Measurements from ENCODE around the gene DNAJC7. TPM values are rescaled to one million over a fixed set of nuclear protein-coding genes. Genes with fewer than 3 reads are reported as not detected.

The DNAJC7 gene
- total RNA-seq, 1 donor from 2014 or later: 92.5 TPM

- Mint-ChIP-seq H3K4me3 (no peak overlapping the region), H3K27me3 (ENCODE audit: insufficient read depth, low read depth) (peaks cover 3% of the 10 kb centered on the region), H3K27ac (no peak overlapping the region), H3K36me3 (peaks cover 8% of the 10 kb centered on the region), H3K4me1 (peaks cover 16% of the 10 kb centered on the region), H3K9me3 (no peaks in the 10 kb centered on the region)
- Histone ChIP-seq H2AFZ (replicated peaks) (no peak overlapping the region), H3K79me2 (ENCODE audit: low read depth) (no peaks in the 10 kb centered on the region), H3K27me3 (no peaks in the 10 kb centered on the region), H3K4me1 (peaks cover 6% of the 10 kb centered on the region), H3K4me2 (no peak overlapping the region), H3F3A (ENCODE audit: low read depth) (peaks cover 6% of the 10 kb centered on the region), H3K36me3 (no peaks in the 10 kb centered on the region), H3K27ac (no peak overlapping the region), H3K9ac (no peak overlapping the region), H4K20me1 (ENCODE audit: low read depth) (no peaks in the 10 kb centered on the region), H3K4me3 (no peak overlapping the region), H3K9me3 (ENCODE audit: low read depth) (no peaks in the 10 kb centered on the region)
- TF ChIP-seq EZH2phosphoT487 (IDR thresholded peaks at IDR 0.05) (no peak), CTCF (IDR thresholded peaks at IDR 0.05) (no peak), EZH2 (IDR thresholded peaks at IDR 0.05) (no peak)
- no peak for DNase-seq (ENCODE audit: low spot score)
Observed at GRCh38 chr17:41956522-41956921, 60.7 kb downstream of the DNAJC7 start.

- no peaks in the 10 kb centered on the region for H4K20me1 ChIP-seq (ENCODE audit: low read depth)
- no peaks in the 10 kb centered on the region for H3K9me3 Mint-ChIP-seq
- H3K27ac Mint-ChIP-seq: no peak overlapping the region
- DNase-seq (ENCODE audit: low spot score): no peak
- H3K27ac ChIP-seq: no peak overlapping the region
- H3K4me3 Mint-ChIP-seq: no peak overlapping the region
- H3K79me2 ChIP-seq (ENCODE audit: low read depth): no peaks in the 10 kb centered on the region
- TF ChIP-seq EZH2phosphoT487 (IDR thresholded peaks at IDR 0.05) (no peak), CTCF (IDR thresholded peaks at IDR 0.05) (no peak), EZH2 (IDR thresholded peaks at IDR 0.05) (no peak)
- H3K4me1 ChIP-seq: no peaks in the 10 kb centered on the region
- H3K9ac ChIP-seq: no peak overlapping the region
- no peaks in the 10 kb centered on the region for H3K9me3 ChIP-seq (ENCODE audit: low read depth)
- no peaks in the 10 kb centered on the region for H3K27me3 Mint-ChIP-seq (ENCODE audit: insufficient read depth, low read depth)
- no peak overlapping the region for H3K4me3 ChIP-seq
- no peaks in the 10 kb centered on the region for H3K4me1 Mint-ChIP-seq
- H3K36me3 ChIP-seq: no peaks in the 10 kb centered on the region
- H2AFZ ChIP-seq (replicated peaks): no peak overlapping the region
- no peaks in the 10 kb centered on the region for H3K27me3 ChIP-seq
- H3F3A ChIP-seq (ENCODE audit: low read depth): no peaks in the 10 kb centered on the region
- H3K36me3 Mint-ChIP-seq: peaks cover 13% of the 10 kb centered on the region
- H3K4me2 ChIP-seq: no peak overlapping the region
Observed at GRCh38 chr17:41948762-41949460, 68.3 kb downstream of the DNAJC7 start.

- H3K4me1 Mint-ChIP-seq: peaks cover 8% of the 10 kb centered on the region
- H3K27me3 ChIP-seq: no peaks in the 10 kb centered on the region
- H3K36me3 Mint-ChIP-seq: peaks cover 10% of the 10 kb centered on the region
- no peaks in the 10 kb centered on the region for H3K79me2 ChIP-seq (ENCODE audit: low read depth)
- no peaks in the 10 kb centered on the region for H3K27me3 Mint-ChIP-seq (ENCODE audit: insufficient read depth, low read depth)
- H3F3A ChIP-seq (ENCODE audit: low read depth): no peaks in the 10 kb centered on the region
- no peak for DNase-seq (ENCODE audit: low spot score)
- no peaks in the 10 kb centered on the region for H3K4me1 ChIP-seq
- no peak overlapping the region for H3K4me3 Mint-ChIP-seq
- H3K9me3 ChIP-seq (ENCODE audit: low read depth): no peaks in the 10 kb centered on the region
- no peak overlapping the region for H3K27ac Mint-ChIP-seq
- no peaks in the 10 kb centered on the region for H3K9me3 Mint-ChIP-seq
- no peak overlapping the region for H2AFZ ChIP-seq (replicated peaks)
- H3K4me2 ChIP-seq: no peak overlapping the region
- TF ChIP-seq CTCF (IDR thresholded peaks at IDR 0.05): no peak
- TF ChIP-seq EZH2phosphoT487 (IDR thresholded peaks at IDR 0.05): no peak
- no peak for TF ChIP-seq EZH2 (IDR thresholded peaks at IDR 0.05)
- no peaks in the 10 kb centered on the region for H3K36me3 ChIP-seq
- H3K4me3 ChIP-seq: no peak overlapping the region
- H3K27ac ChIP-seq: no peak overlapping the region
- no peaks in the 10 kb centered on the region for H4K20me1 ChIP-seq (ENCODE audit: low read depth)
- H3K9ac ChIP-seq: no peak overlapping the region
Observed at GRCh38 chr17:41944943-41945342, 72.3 kb downstream of the DNAJC7 start.

Measured in neural progenitor cell (in vitro differentiated cells).